Skeletal muscle satellite cell (primary cell): Measurements from ENCODE around the gene NEURL1B.

Experiments
- H3K27me3 ChIP-seq: 2 replicates; pipeline ENCODE4 v1.7.0; 2013; ENCODE audit warnings: low read length; ENCODE audit not compliant: control insufficient read depth, insufficient read depth
- H3K36me3 ChIP-seq: 2 replicates; pipeline ENCODE4 v1.7.0; 2013; ENCODE audit warnings: mild to moderate bottlenecking, control low read depth, low read length; ENCODE audit not compliant: insufficient read depth
- H3K4me1 ChIP-seq: 2 replicates; pipeline ENCODE4 v1.7.0; 2013; ENCODE audit warnings: low read length; ENCODE audit not compliant: control insufficient read depth, insufficient read depth
- H3K4me2 ChIP-seq: 2 replicates; pipeline ENCODE4 v1.7.0; 2013; ENCODE audit warnings: mild to moderate bottlenecking, low read length
- H3K4me3 ChIP-seq: 2 replicates; pipeline ENCODE4 v1.7.0; 2013; ENCODE audit warnings: low read length
- H3K9ac ChIP-seq: 2 replicates; pipeline ENCODE4 v1.7.0; 2013; ENCODE audit warnings: mild to moderate bottlenecking, low read depth, low read length, moderate library complexity
- H3K9me3 ChIP-seq: replicated peaks from 2 replicates; pipeline ENCODE4 v1.7.0; 2013; ENCODE audit warnings: mild to moderate bottlenecking, control low read depth, low read length

The NEURL1B gene

DNA sequence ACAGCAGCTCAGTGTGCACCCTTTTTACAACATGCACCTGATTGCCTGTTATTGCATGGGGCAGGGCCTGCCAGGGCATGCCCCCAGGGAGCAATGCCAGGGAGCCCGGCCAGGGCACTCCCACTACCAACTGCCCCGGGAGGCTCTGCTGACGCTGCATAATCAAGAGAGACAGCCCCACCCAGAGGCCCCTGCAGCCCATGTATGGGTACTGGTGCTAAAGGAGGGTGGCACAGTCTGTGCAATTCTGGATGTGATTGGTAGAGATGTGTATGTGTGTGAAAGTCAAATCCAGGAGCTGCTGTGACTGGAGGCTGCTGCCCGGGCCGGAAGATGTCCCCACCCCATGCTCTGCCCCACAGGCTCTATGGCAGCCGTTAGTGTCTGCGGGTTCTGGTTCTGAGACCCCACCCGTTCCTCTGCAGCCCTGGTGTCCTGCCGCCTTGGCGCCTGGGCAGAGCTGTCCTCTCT, 3.9 kb upstream of the NEURL1B start:
- Histone ChIP-seq H3K4me2 (no peak overlapping the region), H3K4me3 (no peak overlapping the region), H3K9ac (no peak overlapping the region), H3K27me3 (peaks cover 32% of the 10 kb centered on the region), H3K9me3 (no peaks in the 10 kb centered on the region), H3K36me3 (no peaks in the 10 kb centered on the region), H3K4me1 (peaks cover 12% of the 10 kb centered on the region)

DNA sequence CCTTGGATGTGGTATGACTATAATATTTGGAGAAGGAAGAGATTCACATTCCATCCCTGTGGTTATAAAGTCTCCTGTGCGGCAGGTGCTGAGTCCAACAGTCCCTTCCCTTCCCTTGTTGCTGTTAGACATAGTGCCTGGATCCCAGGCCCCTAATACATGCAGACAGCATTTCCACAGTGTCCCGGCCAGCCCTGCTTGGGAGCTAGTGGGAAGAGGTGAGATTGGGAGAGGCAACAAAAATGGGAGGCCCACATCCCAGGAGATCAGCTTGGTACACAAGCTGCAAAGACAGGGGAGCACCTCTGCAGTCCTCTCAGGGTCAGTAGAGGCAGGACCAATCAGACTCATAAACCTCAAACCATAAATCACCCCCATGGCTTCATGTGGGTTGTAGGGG, 3.3 kb upstream of the NEURL1B start:
- Histone ChIP-seq H3K4me3 (no peak overlapping the region), H3K27me3 (peaks cover 27% of the 10 kb centered on the region), H3K36me3 (no peaks in the 10 kb centered on the region), H3K4me1 (peaks cover 12% of the 10 kb centered on the region), H3K9me3 (no peaks in the 10 kb centered on the region), H3K4me2 (no peak overlapping the region), H3K9ac (no peak overlapping the region)

DNA sequence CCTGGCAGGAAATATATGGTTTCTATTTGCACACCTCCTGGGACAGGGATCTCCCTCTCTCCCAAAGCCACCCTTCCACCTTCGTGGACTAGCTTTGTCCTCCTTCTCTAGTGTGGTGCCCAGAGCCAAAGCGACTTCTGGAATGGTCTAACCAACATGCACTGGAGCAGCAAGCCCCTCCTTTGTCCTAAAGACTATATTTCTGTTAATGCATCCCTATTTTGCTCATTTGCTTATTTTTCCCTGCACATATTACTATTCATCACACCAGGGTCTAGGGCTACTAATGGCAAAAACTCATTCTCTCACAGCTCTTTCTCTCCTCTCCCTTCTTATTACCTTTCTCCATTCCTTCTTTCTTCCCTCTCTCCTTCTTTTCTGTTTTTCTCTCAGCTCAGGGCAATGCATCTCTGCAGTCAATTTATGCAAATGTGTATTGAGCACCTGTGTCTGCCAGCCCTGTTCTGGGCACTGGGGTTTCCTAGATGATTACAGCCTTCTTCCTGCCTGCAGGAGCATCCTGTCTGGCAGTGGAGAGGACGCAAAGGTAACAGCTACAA, 2.8 kb upstream of the NEURL1B start:
- Histone ChIP-seq H3K4me3 (no peak overlapping the region), H3K27me3 (peaks cover 21% of the 10 kb centered on the region), H3K9me3 (no peaks in the 10 kb centered on the region), H3K4me1 (peaks cover 12% of the 10 kb centered on the region), H3K36me3 (no peaks in the 10 kb centered on the region), H3K4me2 (no peak overlapping the region), H3K9ac (no peak overlapping the region)

DNA sequence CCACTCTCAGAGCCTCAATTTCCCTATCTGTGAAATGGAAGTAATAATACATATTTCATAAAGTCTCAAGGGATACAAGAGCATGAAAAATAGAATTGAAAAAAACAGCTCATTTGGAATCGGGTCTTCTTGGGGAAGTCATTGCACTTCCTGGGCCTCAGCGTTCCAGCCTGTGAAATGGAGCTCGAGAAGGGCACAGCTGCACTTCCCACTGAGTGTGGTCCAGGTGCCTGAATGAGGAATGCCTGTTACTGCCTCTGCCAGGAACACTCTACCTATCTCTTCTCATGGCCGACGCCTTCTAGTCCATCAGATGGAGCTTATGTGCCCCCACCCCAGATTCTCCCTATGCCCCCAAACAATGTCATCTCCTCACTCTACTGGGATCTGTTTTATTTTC, 924 bp upstream of the NEURL1B start:
- Histone ChIP-seq H3K4me3 (peak overlapping the region; percentile 82), H3K9ac (peak overlapping the region; percentile 80), H3K9me3 (no peaks in the 10 kb centered on the region), H3K36me3 (no peaks in the 10 kb centered on the region), H3K4me1 (peaks cover 12% of the 10 kb centered on the region), H3K4me2 (peak overlapping the region; percentile 95), H3K27me3 (peaks cover 16% of the 10 kb centered on the region)

DNA sequence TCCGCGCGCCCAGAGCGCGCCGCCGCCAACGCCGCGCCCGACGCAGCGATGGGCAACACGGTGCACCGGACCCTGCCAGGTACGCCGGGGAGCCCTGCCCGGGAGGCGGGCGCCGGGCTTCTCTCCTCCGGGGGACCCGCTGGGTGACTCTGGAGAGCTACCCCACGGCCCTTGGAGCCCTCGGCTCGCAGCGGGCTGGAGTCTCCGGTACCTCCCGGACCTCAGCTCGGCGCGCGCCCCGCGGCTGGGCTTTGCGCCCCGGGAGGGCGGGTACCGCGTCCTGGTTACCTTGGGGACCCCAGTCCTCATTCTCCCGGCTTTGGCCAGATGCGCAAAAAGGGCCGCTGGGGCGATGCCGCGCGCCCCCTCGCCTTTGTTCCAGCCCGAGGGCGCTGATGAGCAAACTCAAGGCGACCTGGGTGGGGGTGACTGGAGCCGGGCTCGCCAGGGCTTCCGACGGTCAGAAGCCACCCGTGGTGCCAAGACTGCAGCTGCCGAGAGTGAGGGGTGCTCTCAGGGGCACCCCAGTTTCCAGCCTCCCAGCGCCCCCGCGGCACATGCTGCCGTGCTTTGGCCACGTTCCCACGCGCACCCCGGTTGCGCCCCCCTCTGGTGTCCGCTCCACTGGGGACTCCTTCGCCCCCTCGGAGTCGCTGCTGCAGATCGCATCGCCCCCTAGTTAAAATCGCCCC, 442 bp downstream of the NEURL1B start:
- H3K9me3 ChIP-seq = no peaks in the 10 kb centered on the region
- H3K4me1 ChIP-seq = peaks cover 12% of the 10 kb centered on the region
- no peaks in the 10 kb centered on the region for H3K36me3 ChIP-seq
- H3K27me3 ChIP-seq = peaks cover 16% of the 10 kb centered on the region
- peak overlapping the region; percentile 82 for H3K4me3 ChIP-seq
- H3K4me2 ChIP-seq = peak overlapping the region; percentile 95
- peak overlapping the region; percentile 76 for H3K9ac ChIP-seq

DNA sequence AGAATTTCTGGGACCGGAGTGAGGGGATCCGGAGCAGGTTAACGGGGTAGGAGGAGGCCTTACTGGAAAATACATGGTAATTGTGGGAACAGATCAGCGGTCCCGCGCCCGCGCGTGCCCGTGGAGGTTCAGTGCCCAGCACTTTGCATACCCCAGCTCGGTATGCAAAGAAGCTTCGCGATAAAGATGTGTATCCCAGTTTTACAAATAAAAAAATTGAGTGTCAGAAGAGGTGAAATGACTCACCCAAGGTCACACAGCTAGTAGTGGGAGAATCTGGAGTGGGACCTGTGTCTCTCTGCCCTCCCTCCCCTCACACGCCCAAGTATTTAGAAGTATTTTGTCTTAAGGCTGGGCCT, 967 bp downstream of the NEURL1B start:
- Histone ChIP-seq H3K4me2 (peak overlapping the region; percentile 95), H3K4me3 (peak overlapping the region; percentile 82), H3K4me1 (peaks cover 12% of the 10 kb centered on the region), H3K9ac (peak overlapping the region; percentile 76), H3K27me3 (peaks cover 12% of the 10 kb centered on the region), H3K9me3 (no peaks in the 10 kb centered on the region), H3K36me3 (no peaks in the 10 kb centered on the region)

DNA sequence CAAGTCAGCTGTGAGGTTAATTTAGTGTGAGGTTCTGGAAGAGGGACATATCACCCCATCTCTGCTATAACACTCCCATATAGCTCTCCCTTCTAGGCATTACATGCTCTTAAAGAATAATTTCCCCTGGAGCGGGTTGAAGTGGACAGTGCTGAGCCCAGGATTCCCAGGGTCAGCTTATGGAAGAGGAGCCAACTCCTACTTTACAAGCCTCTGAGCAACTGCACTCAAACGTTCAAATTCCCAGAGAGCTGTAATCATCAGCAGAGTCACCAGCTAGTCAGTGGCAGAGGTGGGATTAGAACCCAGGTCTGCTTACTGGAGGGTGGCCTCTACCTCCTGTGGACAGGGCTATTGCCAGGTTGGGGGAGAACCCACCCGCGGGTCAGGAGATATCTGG, 1.4 kb downstream of the NEURL1B start:
- H3K4me3 ChIP-seq = peak overlapping the region; percentile 82
- no peaks in the 10 kb centered on the region for H3K36me3 ChIP-seq
- peaks cover 10% of the 10 kb centered on the region for H3K27me3 ChIP-seq
- H3K4me2 ChIP-seq = peak overlapping the region; percentile 95
- H3K9me3 ChIP-seq = no peaks in the 10 kb centered on the region
- no peak overlapping the region for H3K9ac ChIP-seq
- peaks cover 12% of the 10 kb centered on the region for H3K4me1 ChIP-seq

DNA sequence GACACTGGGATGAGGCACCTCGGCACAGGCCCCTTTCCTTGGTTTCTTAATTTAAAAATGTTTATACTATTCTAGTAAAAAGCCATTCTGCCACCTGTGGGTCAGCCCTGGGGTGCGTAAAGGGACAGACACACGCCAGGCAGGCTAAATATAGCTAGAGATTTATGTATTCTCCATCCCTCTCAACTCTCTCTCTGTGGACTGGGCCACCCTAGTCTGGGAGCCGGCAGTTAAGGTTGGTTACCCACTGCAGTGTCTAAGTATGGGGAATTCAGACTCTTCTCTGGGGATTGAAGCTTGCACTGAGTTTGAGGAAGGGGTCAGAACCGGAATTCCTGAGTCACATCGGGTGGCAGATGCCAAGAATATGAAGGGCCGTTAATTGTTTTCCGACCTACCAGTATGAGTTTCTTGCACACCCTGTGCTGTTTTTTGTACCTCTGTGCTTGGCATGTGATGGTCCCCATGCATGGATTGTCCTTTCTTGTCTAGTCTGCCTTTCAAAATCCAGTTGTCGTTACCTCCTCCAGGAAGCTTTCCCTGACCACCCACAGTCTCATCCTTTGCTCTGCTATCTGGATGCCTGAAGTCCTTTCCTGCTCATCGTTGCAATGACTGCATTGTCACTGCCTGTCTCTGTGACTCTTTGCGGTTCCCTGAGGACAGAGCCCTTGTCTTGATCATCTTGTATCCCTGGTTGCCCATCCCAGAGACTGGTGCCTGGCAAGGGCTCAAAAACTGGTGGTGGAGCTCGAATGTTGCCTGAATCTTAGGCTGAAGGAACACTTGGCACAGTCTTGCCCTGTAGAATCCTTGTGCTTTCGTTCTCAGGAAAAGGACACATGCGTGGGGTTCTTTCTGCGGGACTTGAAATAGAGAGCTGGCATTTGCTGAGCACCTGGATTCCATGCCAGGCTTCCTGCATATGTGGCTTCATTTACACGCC, 2.1 kb downstream of the NEURL1B start:
- H3K4me1 ChIP-seq = peaks cover 12% of the 10 kb centered on the region
- H3K4me3 ChIP-seq = peak overlapping the region; percentile 82

DNA sequence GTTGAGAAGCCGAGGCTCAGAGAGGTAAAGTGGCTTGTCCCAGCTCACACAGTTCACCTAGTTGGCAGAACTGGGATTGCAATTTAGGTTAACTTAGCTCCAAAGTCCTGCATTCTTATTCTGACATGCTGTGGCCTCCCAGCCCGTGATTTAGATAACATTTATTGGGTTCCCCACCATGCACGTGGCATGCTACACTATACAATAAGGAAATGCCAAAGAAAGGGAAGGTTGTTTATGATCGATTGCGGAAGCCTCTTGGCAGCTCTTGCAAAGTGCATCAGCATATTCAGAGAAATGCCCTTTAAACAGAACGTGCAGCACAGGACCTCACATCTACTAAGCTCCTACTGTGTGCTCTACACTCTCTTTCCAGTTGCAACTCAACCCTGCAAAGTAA, 3.2 kb downstream of the NEURL1B start:
- Histone ChIP-seq H3K4me1 (peaks cover 12% of the 10 kb centered on the region), H3K27me3 (no peaks in the 10 kb centered on the region), H3K36me3 (no peaks in the 10 kb centered on the region), H3K4me3 (no peak overlapping the region), H3K4me2 (no peak overlapping the region), H3K9me3 (no peaks in the 10 kb centered on the region), H3K9ac (no peak overlapping the region)

More for the DNA sequence above, 2.1 kb downstream of the NEURL1B start:
- no peaks in the 10 kb centered on the region for H3K36me3 ChIP-seq
- H3K9ac ChIP-seq = no peak overlapping the region
- H3K27me3 ChIP-seq = peaks cover 5% of the 10 kb centered on the region
- no peaks in the 10 kb centered on the region for H3K9me3 ChIP-seq
- H3K4me2 ChIP-seq = peak overlapping the region; percentile 95

DNA sequence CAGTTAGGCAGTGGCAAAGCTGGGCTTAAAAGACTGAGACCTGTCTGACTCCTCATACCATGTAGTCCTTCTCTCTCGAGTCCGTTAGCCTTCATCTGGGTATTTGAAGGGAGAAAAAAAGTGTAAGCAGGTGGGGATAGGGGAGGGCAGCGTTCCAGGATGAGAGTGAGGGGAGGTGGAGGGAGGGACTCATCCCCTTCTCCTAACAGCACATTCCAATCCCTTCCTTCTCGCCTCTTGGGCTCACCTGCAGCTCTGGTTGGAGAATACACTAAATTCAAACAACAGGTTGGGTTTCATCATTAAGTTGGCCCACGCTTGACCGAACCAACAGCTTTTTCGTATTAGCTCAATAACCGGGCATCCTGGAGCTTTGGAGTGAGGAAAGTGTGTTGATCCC, 3.6 kb downstream of the NEURL1B start:
- Histone ChIP-seq H3K27me3 (no peaks in the 10 kb centered on the region), H3K36me3 (no peaks in the 10 kb centered on the region), H3K4me3 (no peak overlapping the region), H3K9ac (no peak overlapping the region), H3K4me1 (peaks cover 12% of the 10 kb centered on the region), H3K4me2 (no peak overlapping the region), H3K9me3 (no peaks in the 10 kb centered on the region)

DNA sequence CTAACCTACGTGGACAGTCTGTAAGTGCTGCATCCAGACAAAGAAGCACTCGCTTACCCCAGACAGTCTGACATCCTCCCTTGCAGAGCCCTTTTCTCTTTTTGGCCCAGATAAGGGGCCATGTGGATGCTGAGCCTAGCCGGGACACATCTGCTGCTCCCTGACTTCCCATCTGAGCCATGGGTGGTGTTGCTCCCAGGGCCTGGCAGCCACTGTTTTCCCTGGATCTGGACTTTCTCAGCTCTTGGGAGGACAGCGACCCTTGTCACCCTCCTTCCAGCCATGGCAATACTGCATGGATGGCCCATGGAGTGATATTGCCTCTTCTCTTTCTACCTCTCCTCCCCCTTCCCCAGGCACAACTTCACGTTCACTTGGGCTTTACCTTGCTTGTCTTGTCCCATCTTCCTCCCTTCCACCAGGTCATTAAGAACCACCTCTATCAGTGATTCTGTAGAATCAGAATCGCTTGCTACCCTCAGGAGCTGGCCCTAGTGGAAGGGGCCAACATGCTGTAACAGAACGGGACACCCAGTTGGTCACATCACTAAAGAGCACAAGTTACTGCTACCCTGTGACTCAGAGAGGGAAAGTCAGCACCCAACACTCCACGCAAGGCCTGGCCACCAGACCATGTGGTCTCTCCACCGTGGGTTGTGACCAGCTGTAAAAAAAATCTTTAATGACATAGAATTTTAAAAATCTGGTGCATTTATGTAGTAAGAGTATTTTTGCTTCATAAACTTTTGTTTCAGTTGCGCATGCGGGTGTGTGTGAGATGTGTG, 4.4 kb downstream of the NEURL1B start:
- no peak overlapping the region for H3K9ac ChIP-seq
- no peaks in the 10 kb centered on the region for H3K27me3 ChIP-seq
- no peak overlapping the region for H3K4me3 ChIP-seq
- H3K9me3 ChIP-seq = no peaks in the 10 kb centered on the region
- no peaks in the 10 kb centered on the region for H3K36me3 ChIP-seq
- H3K4me1 ChIP-seq = peaks cover 8% of the 10 kb centered on the region
- no peak overlapping the region for H3K4me2 ChIP-seq
